Tibial artery (tissue), 4 donors: ENCODE data around the gene IL12RB1.

Experiments
- DNase-seq, 2 donors: peaks; one replicate each; pipeline ENCODE4 v3.0.0-alpha.2; 2019
- H3K27ac ChIP-seq, 2 donors: fragments of 200-600 bp; sonication (generic) in 1 of 2; 1 replicate in 1 of 2; 2 replicates in 1 of 2; pipeline ENCODE4 v1.5.1; 2018 to 2019; ENCODE audit warnings: mild to moderate bottlenecking in 1 of 2
- H3K27me3 ChIP-seq, 2 donors: fragments of 200-600 bp; sonication (generic) in 1 of 2; one replicate each; pipeline versions ENCODE4 v1.5.1 to v1.6.0; 2016 to 2019
- H3K36me3 ChIP-seq, 3 donors: fragments of 200-600 bp; sonication (generic) in 2 of 3; one replicate each; pipeline ENCODE4 v1.5.1; 2016 to 2019; ENCODE audit warnings: mild to moderate bottlenecking in 2 of 3
- H3K4me1 ChIP-seq, 4 donors: fragments of 200-600 bp; sonication (generic) in 2 of 4; 1 replicate in 3 of 4; 2 replicates in 1 of 4; pipeline ENCODE4 v1.5.1; 2016 to 2019
- H3K4me3 ChIP-seq, 2 donors: fragments of 200-600 bp; sonication (generic) in 1 of 2; 1 replicate in 1 of 2; 2 replicates in 1 of 2; pipeline ENCODE4 v1.5.1; 2018 to 2019; ENCODE audit warnings: mild to moderate bottlenecking in 2 of 2
- H3K9me3 ChIP-seq, 3 donors: fragments of 200-600 bp; sonication (generic) in 1 of 3; one replicate each; pipeline ENCODE4 v1.5.1; 2016 to 2019
- CTCF ChIP-seq, 2 experiments: fragments of 200-600 bp in 1 of 2; fragments of 450-650 bp in 1 of 2; IDR thresholded peaks; one replicate each; pipeline ENCODE4 v1.5.1; 2017 to 2019; ENCODE audit warnings: antibody characterized with exemption in 2 of 2, mild to moderate bottlenecking in 1 of 2, moderate library complexity in 1 of 2
- intact Hi-C: fragments of 100-400 bp; cut with DNase I; formaldehyde crosslinking; loops from one replicate; pipeline ENCODE4 v1.15.0; 2023; ENCODE audit warnings: low total_unique reads

IL12RB1 gene

GRCh38 chr19:18017275-18018083 lies 69.3 kb downstream of the IL12RB1 start:
- Histone ChIP-seq H3K9me3 (no peaks in the 10 kb centered on the region), H3K27me3 (no peaks in the 10 kb centered on the region), H3K27ac (peak overlapping the region; percentile 83 to 94), H3K4me1 (peaks cover 12 to 98% (median 84%) of the 10 kb centered on the region in 4 donors), H3K4me3 (no peak overlapping the region), H3K36me3 (peaks cover 26 to 33% (median 33%) of the 10 kb centered on the region in 3 donors)
- DNase-seq = peak; percentile 54 to 84
- intact Hi-C loops = no loop called here
- TF ChIP-seq CTCF (IDR thresholded peaks at IDR 0.05) = no peak

GRCh38 chr19:18016209-18016910 lies 70.4 kb downstream of the IL12RB1 start:
- H3K27me3 ChIP-seq = no peaks in the 10 kb centered on the region
- no peak overlapping the region for H3K4me3 ChIP-seq
- intact Hi-C loops = no loop called here
- no peaks in the 10 kb centered on the region for H3K9me3 ChIP-seq
- H3K4me1 ChIP-seq = peaks cover 9 to 96% (median 76%) of the 10 kb centered on the region in 4 donors
- H3K36me3 ChIP-seq = peaks cover 35 to 44% (median 42%) of the 10 kb centered on the region in 3 donors
- no peak for TF ChIP-seq CTCF (IDR thresholded peaks at IDR 0.05)
- no peak for DNase-seq
- peak overlapping the region; percentile 83 to 94 for H3K27ac ChIP-seq

GRCh38 chr19:18014197-18014596 lies 72.5 kb downstream of the IL12RB1 start:
- H3K4me1 ChIP-seq = peaks cover 0 to 96% (median 67%) of the 10 kb centered on the region in 4 donors
- intact Hi-C loops = no loop called here

GRCh38 chr19:18013210-18014111 lies 73.3 kb downstream of the IL12RB1 start:
- H3K9me3 ChIP-seq = no peaks in the 10 kb centered on the region
- H3K4me3 ChIP-seq = peak overlapping the region in 1 of 2 donors; percentile 0
- peak in 1 of 2 donors; percentile 66 for DNase-seq
- peak overlapping the region; percentile 83 to 94 for H3K27ac ChIP-seq
- H3K27me3 ChIP-seq = no peaks in the 10 kb centered on the region
- peaks cover 64 to 73% (median 70%) of the 10 kb centered on the region in 3 donors for H3K36me3 ChIP-seq
- peaks cover 0 to 96% (median 67%) of the 10 kb centered on the region in 4 donors for H3K4me1 ChIP-seq
- no peak for TF ChIP-seq CTCF (IDR thresholded peaks at IDR 0.05)
- intact Hi-C loops = no loop called here

More at GRCh38 chr19:18014197-18014596, 72.5 kb downstream of the IL12RB1 start:
- H3K27me3 ChIP-seq = no peaks in the 10 kb centered on the region
- H3K4me3 ChIP-seq = peak overlapping the region in 1 of 2 donors; percentile 0
- no peak for DNase-seq
- no peak for TF ChIP-seq CTCF (IDR thresholded peaks at IDR 0.05)
- peak overlapping the region; percentile 83 to 94 for H3K27ac ChIP-seq
- H3K36me3 ChIP-seq = peaks cover 56 to 66% (median 63%) of the 10 kb centered on the region in 3 donors
- H3K9me3 ChIP-seq = no peaks in the 10 kb centered on the region

GRCh38 chr19:18010149-18010548 lies 76.6 kb downstream of the IL12RB1 start:
- peaks cover 64 to 70% (median 64%) of the 10 kb centered on the region in 3 donors for H3K36me3 ChIP-seq
- peak in 1 of 2 donors; percentile 66 for DNase-seq
- H3K9me3 ChIP-seq = no peaks in the 10 kb centered on the region
- no peaks in the 10 kb centered on the region for H3K27me3 ChIP-seq
- peak overlapping the region; percentile 84 to 88 for H3K27ac ChIP-seq
- intact Hi-C loops = no loop called here
- TF ChIP-seq CTCF (IDR thresholded peaks at IDR 0.05) = no peak
- peak overlapping the region; percentile 64 to 70 for H3K4me3 ChIP-seq
- H3K4me1 ChIP-seq = peaks cover 0 to 70% (median 47%) of the 10 kb centered on the region in 4 donors
